Type B pancreatic cell (in vitro differentiated cells): ENCODE measurements around the gene PGF. TPM values are rescaled to one million over a fixed set of nuclear protein-coding genes. Genes with fewer than 3 reads are reported as not detected.
A peak's percentile ranks its signal among the peaks of the same experiment; 100 is the strongest.

ENCODE experiments used
- DNase-seq: peaks from one replicate; pipeline ENCODE4 v3.0.0; 2021; ENCODE audit warnings: mixed read lengths; ENCODE audit not compliant: unreplicated experiment; ENCODE audit errors: extremely low spot score
- H3K27ac Mint-ChIP-seq: 2 replicates; pipeline ENCODE4 v1.8.0; 2021; ENCODE audit warnings: mild to moderate bottlenecking, mixed read lengths
- H3K27me3 Mint-ChIP-seq: 2 replicates; pipeline ENCODE4 v1.8.0; 2021; ENCODE audit warnings: mixed read lengths
- H3K36me3 Mint-ChIP-seq: 2 replicates; pipeline ENCODE4 v1.8.0; 2021; ENCODE audit warnings: mixed read lengths
- H3K4me1 Mint-ChIP-seq: one replicate; pipeline ENCODE4 v1.8.0; 2021; ENCODE audit warnings: mixed read lengths; ENCODE audit not compliant: unreplicated experiment
- H3K4me3 Mint-ChIP-seq: 2 replicates; pipeline ENCODE4 v1.8.0; 2021; ENCODE audit warnings: mild to moderate bottlenecking, mixed read lengths
- H3K9me3 Mint-ChIP-seq: 2 replicates; pipeline ENCODE4 v1.8.0; 2021; ENCODE audit warnings: mixed read lengths
- CTCF ChIP-seq: fragments of 200-600 bp; sonication (generic); conservative IDR thresholded peaks from 2 replicates; pipeline ENCODE4 v1.5.0; 2021; ENCODE audit warnings: antibody characterized with exemption, mild to moderate bottlenecking
- total RNA-seq: library from RNA; stranded (reverse); gene quantifications from 2 replicates; pipeline ENCODE4 v1.2.1, GENCODE V29; 2021; ENCODE audit warnings: low replicate concordance

Gene PGF
- total RNA-seq, 1 donor from 2014 or later = 16.8 TPM

DNA sequence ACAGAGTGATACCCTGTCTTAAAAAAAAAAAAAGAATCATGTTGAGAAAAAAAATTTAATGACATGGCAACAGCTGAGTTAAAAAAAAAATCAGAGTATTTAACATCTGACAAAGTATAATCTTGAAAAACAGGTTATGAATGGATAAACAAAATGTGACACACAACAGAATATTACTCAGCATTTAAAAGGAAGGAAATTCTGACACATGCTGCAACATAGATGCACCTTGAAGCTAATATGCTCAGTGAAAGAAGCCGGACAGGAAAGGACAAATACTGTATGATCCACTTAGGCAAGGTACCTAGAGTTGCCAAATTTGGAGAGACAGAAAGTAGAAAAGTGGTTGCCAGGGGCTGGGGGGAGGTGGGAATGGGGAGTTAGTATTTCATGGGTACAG is 27.9 kb upstream of the PGF start:
- H3K36me3 Mint-ChIP-seq = no peaks in the 10 kb centered on the region
- H3K4me3 Mint-ChIP-seq = no peak overlapping the region
- H3K4me1 Mint-ChIP-seq = peaks cover 27% of the 10 kb centered on the region
- no peak for DNase-seq
- H3K27me3 Mint-ChIP-seq = peaks cover 10% of the 10 kb centered on the region
- H3K27ac Mint-ChIP-seq = peak overlapping the region; percentile 88
- no peak for TF ChIP-seq CTCF
- no peaks in the 10 kb centered on the region for H3K9me3 Mint-ChIP-seq

DNA sequence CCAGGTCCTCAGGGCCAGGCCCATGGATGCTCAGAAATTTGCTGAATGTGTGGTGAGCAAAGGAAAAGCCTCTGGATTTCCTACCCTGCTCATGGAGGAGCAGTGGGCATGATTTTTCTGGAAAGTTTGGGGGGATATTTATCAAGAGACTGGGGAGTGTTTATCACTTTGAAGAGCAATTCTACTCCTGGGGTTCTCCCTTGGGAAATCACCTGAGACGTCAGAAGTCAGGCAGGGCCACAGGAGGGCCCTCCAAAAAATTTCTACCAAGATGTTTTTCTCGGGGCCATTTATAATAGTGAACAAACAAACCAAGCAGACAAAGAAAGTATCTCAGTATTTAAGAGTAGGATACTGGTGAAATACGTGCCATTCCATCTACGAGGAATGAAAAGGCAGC is 27.3 kb upstream of the PGF start:
- TF ChIP-seq CTCF = no peak
- Mint-ChIP-seq H3K4me3 (no peak overlapping the region), H3K9me3 (no peaks in the 10 kb centered on the region), H3K4me1 (peaks cover 34% of the 10 kb centered on the region), H3K27ac (peak overlapping the region; percentile 88), H3K27me3 (peaks cover 10% of the 10 kb centered on the region), H3K36me3 (no peaks in the 10 kb centered on the region)
- DNase-seq = no peak

- H3K27ac Mint-ChIP-seq = no peak overlapping the region
- H3K9me3 Mint-ChIP-seq = no peaks in the 10 kb centered on the region
- no peak for TF ChIP-seq CTCF
- no peak overlapping the region for H3K4me3 Mint-ChIP-seq
- no peaks in the 10 kb centered on the region for H3K36me3 Mint-ChIP-seq
- no peak for DNase-seq
- H3K4me1 Mint-ChIP-seq = peaks cover 37% of the 10 kb centered on the region
- peaks cover 10% of the 10 kb centered on the region for H3K27me3 Mint-ChIP-seq
These were observed 26.4 kb upstream of the PGF start for GRCh38 chr14:74981833-74982232.

DNA sequence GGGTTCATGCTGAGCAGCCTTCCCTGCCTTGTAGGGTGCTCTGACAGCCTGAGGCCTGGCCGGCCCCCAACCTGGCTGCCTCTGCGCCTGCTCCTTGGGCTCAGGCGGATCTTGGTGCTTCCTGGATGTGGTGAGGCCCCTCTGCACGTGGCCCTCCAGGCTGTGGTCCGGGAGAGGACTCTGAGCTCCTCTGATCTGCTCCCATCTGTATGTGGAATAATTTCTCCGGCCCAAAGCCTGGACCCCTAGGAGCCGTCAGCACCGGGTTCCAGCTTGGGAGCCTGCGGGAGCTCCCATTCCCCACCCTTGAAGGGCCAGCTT is 26.0 kb upstream of the PGF start:
- no peak for DNase-seq
- no peak for TF ChIP-seq CTCF
- Mint-ChIP-seq H3K27me3 (peaks cover 11% of the 10 kb centered on the region), H3K9me3 (no peaks in the 10 kb centered on the region), H3K4me1 (peaks cover 40% of the 10 kb centered on the region), H3K36me3 (no peaks in the 10 kb centered on the region), H3K27ac (no peak overlapping the region), H3K4me3 (no peak overlapping the region)

DNA sequence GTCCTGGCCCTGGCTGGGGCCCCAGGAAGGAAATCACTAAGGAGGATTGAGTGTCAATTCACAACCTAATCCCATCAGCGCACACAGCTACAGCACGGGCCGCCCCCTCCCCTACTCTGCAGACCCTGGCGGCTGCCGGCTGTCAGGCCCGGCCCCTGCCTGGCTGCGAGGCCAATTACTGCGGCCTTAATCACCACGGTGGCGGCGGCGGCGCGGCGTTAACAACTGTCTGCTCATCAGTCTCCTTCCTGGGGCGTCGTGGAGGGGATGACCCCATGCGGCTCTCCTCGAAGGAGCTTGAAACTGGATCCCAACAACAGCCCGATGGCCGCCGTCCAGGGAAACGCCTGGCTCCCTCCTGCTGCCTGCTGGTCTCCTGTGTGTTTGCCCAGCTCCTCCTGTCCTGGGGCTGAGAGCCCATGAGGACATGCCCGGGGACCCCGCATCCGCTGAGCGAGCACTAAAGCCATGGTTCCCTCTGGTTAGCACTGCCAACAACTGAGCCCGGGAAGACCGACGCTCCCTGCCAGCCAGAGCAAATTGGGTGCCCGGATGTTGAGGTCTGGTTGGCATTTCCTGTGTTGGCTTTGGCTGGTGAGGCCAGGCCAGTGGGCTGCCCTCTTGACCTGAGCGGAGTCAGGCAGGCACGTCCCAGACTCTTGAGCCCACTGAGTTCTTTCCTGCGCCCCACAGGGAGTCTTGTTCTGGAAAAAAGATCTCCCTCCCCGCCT is 25.5 kb upstream of the PGF start:
- peaks cover 16% of the 10 kb centered on the region for H3K27me3 Mint-ChIP-seq
- H3K4me1 Mint-ChIP-seq = peaks cover 45% of the 10 kb centered on the region
- H3K9me3 Mint-ChIP-seq = no peaks in the 10 kb centered on the region
- H3K4me3 Mint-ChIP-seq = no peak overlapping the region
- DNase-seq = no peak
- peak; percentile 35 for TF ChIP-seq CTCF
- H3K36me3 Mint-ChIP-seq = no peaks in the 10 kb centered on the region
- H3K27ac Mint-ChIP-seq = no peak overlapping the region

- DNase-seq = no peak
- no peaks in the 10 kb centered on the region for H3K36me3 Mint-ChIP-seq
- H3K27ac Mint-ChIP-seq = no peak overlapping the region
- H3K4me1 Mint-ChIP-seq = peaks cover 46% of the 10 kb centered on the region
- no peaks in the 10 kb centered on the region for H3K9me3 Mint-ChIP-seq
- peaks cover 16% of the 10 kb centered on the region for H3K27me3 Mint-ChIP-seq
- no peak for TF ChIP-seq CTCF
- no peak overlapping the region for H3K4me3 Mint-ChIP-seq
These were observed 25.0 kb upstream of the PGF start for GRCh38 chr14:74980398-74980730.
